UCSD-AML1 (cell line): ENCODE data around the gene CD2.

Experiments used
- DNase-seq: peaks from one replicate; lab custom pipeline; 2025; ENCODE audit not compliant: unreplicated experiment; lab: John Stamatoyannopoulos, UW

CD2 gene

DNA sequence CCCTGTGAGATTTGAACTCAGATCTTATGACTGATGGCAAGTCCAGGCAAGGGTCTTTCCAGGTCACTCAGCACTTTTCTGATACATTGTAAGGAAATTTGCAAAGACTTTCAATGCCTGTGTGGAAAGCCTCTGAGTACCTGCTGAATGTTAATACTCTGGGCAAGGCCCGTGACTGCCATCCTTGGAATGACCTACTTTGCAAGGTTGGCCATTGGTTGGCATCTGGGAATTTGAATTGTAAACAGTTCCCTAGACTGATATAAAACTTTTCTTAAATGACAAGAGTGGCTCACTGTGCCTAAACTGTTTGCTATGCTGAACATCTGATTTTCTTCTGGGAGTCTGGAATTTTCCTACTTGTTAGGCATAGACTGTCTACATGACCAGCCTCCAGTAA, 57.1 kb downstream of the CD2 start:
- DNase-seq = no peak

DNA sequence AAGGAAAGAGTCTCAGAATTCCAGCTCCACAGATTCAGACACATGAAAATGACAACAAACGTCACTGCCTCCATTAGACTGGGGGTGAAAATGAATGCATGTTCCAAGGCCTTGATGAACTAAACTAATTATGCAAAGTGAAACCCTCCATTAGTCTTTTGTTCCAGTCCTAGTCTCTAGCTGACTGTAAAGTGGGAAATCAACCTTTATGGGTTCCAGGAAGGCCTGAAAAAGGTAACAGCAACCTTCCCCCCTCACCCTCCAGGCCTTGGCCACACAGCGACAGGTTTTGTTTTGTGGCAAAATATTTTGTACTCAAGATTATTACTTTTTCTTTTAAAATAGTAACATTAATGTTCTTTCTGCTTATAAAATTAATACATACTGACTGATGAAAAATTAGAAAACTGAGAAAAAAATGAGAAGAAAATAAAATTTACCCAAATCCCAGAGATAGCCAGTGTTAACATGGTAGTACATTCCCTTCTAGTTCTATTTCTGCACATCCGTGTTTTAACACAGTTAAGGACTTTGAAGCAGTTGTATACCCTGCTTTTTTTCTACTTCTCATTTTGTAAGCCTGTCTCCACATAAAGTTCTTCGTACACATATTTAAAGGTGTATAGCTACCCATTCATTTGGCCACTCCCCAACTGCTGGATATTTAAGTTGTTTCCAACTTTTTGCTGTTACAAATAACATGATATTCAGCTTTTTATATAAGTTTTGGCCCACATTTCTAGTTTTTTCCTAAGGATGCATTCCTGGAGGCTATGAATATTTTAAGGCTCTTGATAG, 60.9 kb downstream of the CD2 start:
- no peak for DNase-seq

DNA sequence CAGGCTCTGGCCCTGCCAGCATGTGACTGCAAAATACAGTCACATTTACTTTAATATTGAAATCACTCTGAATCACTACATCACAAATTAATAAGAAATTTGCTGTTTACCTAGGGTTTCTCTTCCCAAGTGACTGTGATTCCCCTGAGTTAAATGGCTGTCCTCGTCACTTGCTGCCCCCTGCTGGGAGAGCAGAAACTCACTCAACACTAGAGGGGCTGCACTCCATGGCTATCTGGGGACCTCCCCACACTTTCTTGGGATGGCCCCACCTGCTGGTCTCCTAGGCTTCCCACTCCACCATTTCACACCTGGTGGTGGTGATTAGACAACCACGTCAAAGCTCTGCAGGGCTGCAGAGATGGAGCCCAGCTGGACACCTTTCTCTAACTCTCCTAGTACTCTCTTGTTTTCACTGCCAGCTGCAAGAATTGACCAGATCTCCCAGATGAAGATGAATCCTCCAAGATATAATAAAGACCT, 63.4 kb downstream of the CD2 start:
- DNase-seq = peak; percentile 63
